Spleen (tissue), 7 donors: Measurements from ENCODE around the gene SLC24A3.

ENCODE experiments used
- CTCF ChIP-seq, 11 experiments: fragments of 200-600 bp in 7 of 11; fragments of 450-650 bp in 4 of 11; sonication (generic) in 4 of 11; IDR thresholded peaks in 8 of 11; conservative IDR thresholded peaks in 3 of 11; 1 replicate in 7 of 11; 2 replicates in 4 of 11; pipeline versions ENCODE4 v1.4.0 to v1.8.0; 2016 to 2021; ENCODE audit warnings: antibody characterized with exemption in 11 of 11, inconsistent platforms in 4 of 11, mild to moderate bottlenecking in 1 of 11
- POLR2AphosphoS5 ChIP-seq, 3 donors: sonication (generic); formaldehyde crosslinking; IDR thresholded peaks; one replicate each; pipeline ENCODE4 v1.5.1; 2017; ENCODE audit warnings: antibody characterized with exemption in 3 of 3
- donor health status: DM: no; HTN: no; CAD: no; lungs with moderate emphysema.
- donor health status: DM: no; HTN: no; CAD: no.
- donor health status: DM: no; HTN: no; CAD: no.

- TF ChIP-seq CTCF (IDR thresholded peaks at IDR 0.05 in 8 of 11, conservative IDR thresholded peaks at IDR 0.05 in 3 of 11) (no peak), POLR2AphosphoS5 (IDR thresholded peaks at IDR 0.05) (no peak)
Observed at GRCh38 chr20:19588241-19588640, 375.8 kb downstream of the SLC24A3 start.
